ENCODE results near the gene SCP2.

GRCh38 chr1:52914463-52914862, 12.6 kb upstream of the SCP2 start:
- no peak for TF ChIP-seq CTCF (conservative IDR thresholded peaks at IDR 0.05; ENCODE audit: low read depth, low read length)
- no peak for TF ChIP-seq POLR2A (IDR thresholded peaks at IDR 0.05; ENCODE audit: low read depth, low read length)
- TF ChIP-seq RAD21 (IDR thresholded peaks at IDR 0.05; ENCODE audit: low read length): no peak
- TF ChIP-seq CEBPB (IDR thresholded peaks at IDR 0.05; ENCODE audit: low read depth, low read length): no peak
- no peak for TF ChIP-seq USF2 (IDR thresholded peaks at IDR 0.05; ENCODE audit: low read depth, low read length)
- no peak for TF ChIP-seq MXI1 (IDR thresholded peaks at IDR 0.05; ENCODE audit: borderline replicate concordance, low read depth, low read length)
- no peak for TF ChIP-seq SMC3 (IDR thresholded peaks at IDR 0.05; ENCODE audit: low read depth, low read length)
